Liver (tissue), 3 donors: ENCODE measurements around the gene SPTLC3.

Experiments
- CTCF ChIP-seq: fragments of 150-350 bp; IDR thresholded peaks from 2 replicates; pipeline ENCODE4 v1.5.1; 2017; ENCODE audit warnings: improper control_type of control experiment, low read depth, low read length; ENCODE audit not compliant: missing input control
- EGR1 ChIP-seq, 2 donors: IDR thresholded peaks; 2 replicates each; pipeline ENCODE4 v1.6.1; 2016 to 2018; ENCODE audit warnings: antibody characterized with exemption in 2 of 2, low read depth in 2 of 2
- HNF4G ChIP-seq: IDR thresholded peaks from 2 replicates; pipeline ENCODE4 v1.6.1; 2016; ENCODE audit warnings: antibody characterized with exemption
- REST ChIP-seq: IDR thresholded peaks from 2 replicates; pipeline ENCODE4 v1.6.1; 2016; ENCODE audit warnings: antibody characterized with exemption, mild to moderate bottlenecking
- TF ChIP-seq, protein P1 (sequence below): IDR thresholded peaks from 2 replicates; pipeline ENCODE4 v1.6.1; 2016; ENCODE audit warnings: antibody characterized with exemption
- donor health status: healthy.
- donor health status: healthy.

DNA sequence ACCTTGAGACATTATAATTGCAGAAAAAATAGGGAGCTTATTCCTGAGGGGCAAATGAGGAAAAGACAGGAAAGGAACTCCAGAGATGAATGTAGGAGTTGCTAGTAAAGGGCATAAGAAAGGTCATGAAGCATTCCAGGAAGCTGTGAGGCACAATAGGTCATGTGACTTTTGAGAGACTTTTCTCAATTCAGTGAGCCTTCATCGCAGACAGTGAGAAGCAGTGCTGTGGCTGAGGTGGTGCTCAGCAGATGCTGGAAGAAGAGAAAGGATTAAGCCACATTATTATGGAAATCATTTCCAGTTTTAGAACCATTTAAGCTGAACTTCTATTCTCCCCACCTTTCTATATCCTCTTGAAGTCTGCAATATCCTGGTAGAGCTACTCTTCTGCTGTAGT is 4.1 kb downstream of the SPTLC3 start:
- TF ChIP-seq CTCF (no peak), HNF4G (no peak), REST (no peak), EGR1 (IDR thresholded peaks at IDR 0.05; ENCODE audit: low read depth in 2 of 2) (no peak)
- TF ChIP-seq, protein P1, sequence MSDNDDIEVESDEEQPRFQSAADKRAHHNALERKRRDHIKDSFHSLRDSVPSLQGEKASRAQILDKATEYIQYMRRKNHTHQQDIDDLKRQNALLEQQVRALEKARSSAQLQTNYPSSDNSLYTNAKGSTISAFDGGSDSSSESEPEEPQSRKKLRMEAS, result no peak
